GM12801 (cell line): ENCODE data around the gene PPWD1.

Source experiments
- TF ChIP-seq, protein P1 (sequence below): IDR thresholded peaks from one replicate; pipeline ENCODE4 v1.5.1; 2011; ENCODE audit warnings: control low read depth; ENCODE audit not compliant: insufficient read length; ENCODE audit errors: extremely low read depth

PPWD1 gene

DNA sequence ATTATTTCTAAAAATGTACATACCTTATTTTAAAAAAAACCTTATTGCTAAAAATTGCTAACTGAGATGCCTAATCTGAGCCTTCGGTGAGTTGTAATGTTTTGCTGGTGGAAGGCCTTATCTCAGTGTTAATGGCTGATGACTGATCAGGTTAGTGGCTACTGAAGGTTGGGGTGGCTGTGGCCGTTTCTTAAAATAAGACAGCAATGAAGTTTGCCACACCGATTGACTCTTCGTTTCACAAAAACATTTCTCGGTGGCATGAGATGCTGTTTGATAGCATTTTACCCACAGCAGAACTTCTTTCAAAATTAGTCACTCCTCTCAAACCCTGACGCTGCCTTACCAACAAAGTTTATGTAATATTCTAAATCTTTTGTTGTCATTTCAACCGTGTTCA lies 14.8 kb upstream of the PPWD1 start:
- TF ChIP-seq, protein P1, sequence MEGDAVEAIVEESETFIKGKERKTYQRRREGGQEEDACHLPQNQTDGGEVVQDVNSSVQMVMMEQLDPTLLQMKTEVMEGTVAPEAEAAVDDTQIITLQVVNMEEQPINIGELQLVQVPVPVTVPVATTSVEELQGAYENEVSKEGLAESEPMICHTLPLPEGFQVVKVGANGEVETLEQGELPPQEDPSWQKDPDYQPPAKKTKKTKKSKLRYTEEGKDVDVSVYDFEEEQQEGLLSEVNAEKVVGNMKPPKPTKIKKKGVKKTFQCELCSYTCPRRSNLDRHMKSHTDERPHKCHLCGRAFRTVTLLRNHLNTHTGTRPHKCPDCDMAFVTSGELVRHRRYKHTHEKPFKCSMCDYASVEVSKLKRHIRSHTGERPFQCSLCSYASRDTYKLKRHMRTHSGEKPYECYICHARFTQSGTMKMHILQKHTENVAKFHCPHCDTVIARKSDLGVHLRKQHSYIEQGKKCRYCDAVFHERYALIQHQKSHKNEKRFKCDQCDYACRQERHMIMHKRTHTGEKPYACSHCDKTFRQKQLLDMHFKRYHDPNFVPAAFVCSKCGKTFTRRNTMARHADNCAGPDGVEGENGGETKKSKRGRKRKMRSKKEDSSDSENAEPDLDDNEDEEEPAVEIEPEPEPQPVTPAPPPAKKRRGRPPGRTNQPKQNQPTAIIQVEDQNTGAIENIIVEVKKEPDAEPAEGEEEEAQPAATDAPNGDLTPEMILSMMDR: no peak

DNA sequence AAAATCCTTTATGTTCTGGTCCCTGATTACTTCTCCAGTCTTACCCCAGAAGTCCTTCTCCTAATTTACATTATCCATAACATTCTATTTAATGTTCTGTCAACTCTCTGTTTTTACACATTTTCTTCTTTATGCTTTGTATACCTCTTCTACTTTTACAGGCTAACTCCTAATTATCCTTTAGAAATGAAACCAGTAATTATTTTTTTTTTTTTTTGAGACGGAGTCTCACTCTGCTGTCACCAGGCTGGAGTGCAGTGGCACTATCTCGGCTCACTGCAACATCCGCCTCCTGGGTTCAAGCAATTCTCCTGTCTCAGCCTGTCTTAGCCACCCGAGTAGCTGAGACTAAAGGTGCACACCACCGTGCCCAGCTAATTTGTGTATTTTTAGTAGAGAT lies 9.2 kb upstream of the PPWD1 start:
- TF ChIP-seq, protein P1: no peak

DNA sequence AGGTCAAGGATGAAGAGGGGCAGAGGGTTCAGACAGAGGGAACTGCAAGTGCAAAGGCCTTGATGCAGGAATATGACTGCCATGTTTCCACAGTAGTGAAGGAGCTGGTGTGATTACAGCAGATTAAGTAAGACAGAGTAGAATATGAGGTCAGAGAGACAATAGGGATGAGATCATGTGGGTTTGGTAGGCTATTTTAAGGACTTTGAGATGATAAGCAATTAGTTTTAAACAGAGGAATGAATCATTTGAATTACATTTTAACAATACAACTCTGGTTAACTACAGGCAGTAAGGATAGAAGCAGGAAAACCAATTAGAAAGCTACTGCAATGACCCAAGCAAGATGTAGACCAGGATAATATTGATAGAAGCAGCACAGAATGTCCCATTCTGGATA lies 7.8 kb upstream of the PPWD1 start:
- TF ChIP-seq, protein P1: no peak

DNA sequence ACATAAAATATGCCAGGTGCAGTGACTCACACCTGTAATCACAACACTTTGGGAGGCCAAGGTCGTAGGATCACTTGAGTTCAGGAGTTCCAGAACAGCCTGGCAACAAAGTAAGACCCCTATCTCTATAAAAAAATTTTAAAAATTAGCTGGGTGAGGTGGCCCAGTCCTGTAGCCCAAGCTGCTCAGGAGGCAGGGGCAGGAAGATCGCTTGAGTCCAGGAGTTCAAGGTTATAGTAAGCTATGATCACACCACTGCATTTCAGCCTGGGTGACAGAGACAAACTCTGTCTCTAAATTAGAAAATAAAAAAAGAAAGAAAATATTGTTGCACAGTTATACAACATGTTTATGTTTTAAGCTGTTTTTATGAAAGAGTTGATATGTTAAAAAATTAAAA lies 6.9 kb upstream of the PPWD1 start:
- TF ChIP-seq, protein P1: no peak

DNA sequence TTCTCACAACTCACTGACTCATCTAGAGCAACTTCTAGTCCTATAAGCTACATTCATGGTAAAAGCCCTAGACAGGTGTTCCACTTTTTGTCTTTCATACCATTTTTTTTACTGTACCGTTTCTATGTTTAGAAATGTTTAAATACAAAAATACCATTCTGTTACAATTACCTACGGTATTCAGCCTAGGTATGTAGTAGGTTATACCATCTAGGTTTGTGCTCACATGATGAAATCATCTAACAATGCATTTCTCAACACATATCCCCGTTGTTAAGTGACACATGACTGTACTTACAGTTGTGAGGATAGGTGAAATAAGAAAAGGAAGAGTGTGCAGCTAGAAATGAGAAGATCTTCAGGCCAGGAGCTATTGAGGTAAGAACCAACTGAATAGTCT lies 6.4 kb upstream of the PPWD1 start:
- TF ChIP-seq, protein P1: no peak

DNA sequence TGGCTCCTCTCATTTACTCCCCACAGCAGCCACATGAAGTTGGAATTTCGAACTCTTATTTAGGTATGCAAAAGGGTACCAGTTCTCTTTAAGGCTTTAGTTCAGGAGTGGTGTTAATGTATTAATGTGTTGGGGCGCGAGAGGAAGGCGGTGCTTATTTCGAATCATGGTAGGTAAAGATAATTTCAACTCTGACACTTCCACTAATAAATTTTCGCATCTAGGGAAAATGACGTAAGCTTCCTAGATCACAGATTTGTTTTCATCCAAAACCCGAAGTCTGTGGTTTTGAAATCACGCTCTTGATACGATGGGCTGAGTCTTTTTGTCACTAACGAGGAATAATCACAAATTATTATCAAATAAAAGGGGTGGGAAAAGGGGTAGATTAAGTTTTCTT lies 681 bp downstream of the PPWD1 start:
- TF ChIP-seq, protein P1: no peak

DNA sequence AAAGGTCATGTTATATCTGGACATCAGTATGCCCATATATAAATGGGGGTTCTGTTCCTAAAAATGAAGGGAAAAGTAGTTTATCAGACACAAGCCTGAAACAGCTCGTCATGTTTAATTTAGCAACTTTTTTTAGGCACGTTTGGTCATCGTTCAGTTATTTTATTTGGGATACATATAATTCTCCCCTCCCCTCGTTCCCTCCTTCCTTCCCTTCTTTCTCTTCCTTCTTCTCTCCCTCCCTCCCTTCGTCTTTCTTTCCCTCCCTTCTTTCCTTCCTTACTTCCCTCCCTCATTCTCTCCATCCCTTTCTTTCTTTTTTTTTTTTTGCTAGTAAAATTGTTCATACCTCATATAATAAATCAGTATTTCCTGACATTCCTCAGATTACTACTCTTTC lies 3.4 kb downstream of the PPWD1 start:
- TF ChIP-seq, protein P1: no peak

DNA sequence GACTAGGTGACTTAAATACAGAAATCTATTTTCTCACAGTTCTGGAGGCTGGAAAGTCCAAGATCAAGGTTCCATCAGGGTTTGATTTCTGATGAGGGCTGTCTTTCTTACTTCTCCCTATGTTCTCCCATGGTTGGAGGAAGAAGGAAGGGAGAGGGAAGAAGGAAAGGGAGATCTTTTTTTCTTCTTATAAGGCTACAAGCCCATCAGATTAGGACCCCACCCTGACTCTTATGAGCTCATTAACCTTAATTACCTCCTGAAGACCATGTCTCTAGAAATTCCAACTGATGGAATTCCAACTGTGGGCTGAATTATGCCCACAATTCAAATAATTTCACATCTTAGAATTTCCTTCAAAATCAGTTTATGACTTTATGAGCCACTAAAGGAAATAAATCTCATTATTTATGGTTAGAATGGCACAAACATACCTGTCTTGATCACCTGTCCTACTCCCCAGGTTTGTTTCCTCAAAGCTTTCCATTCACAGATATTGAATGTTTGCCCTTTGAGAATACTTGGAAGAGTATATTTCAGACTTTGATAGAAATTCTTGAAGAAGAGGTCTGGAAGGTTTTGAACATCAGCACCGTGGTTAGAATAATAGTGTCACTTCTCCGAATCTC lies 7.6 kb downstream of the PPWD1 start:
- TF ChIP-seq, protein P1: no peak
